HepG2 (cell line): ENCODE results near the gene PITPNM2.

Source experiments
- TCF7L2 ChIP-seq: IDR thresholded peaks from 2 replicates; pipeline ENCODE4 v1.6.1; 2011; ENCODE audit warnings: mild to moderate bottlenecking, low read depth, low read length, moderate library complexity
- ZC3H13 ChIP-seq: sonication (generic); formaldehyde crosslinking; IDR thresholded peaks from 2 replicates; pipeline ENCODE4 v1.8.1; 2023; ENCODE audit warnings: mild to moderate bottlenecking, missing genetic modification reagents, moderate library complexity

- no peak for TF ChIP-seq TCF7L2
- no peak for TF ChIP-seq ZC3H13 (CRISPR knock-in tag)
These were observed 21.1 kb upstream of the PITPNM2 start for GRCh38 chr12:123171967-123172366.
